Prostate gland (tissue), 2 donors: ENCODE results near the gene CHST11.

Source experiments
- POLR2A ChIP-seq: fragments of 450-650 bp; IDR thresholded peaks from one replicate; pipeline ENCODE4 v1.6.1; 2016; ENCODE audit warnings: antibody characterized with exemption, mild to moderate bottlenecking
- POLR2AphosphoS5 ChIP-seq: sonication (generic); formaldehyde crosslinking; IDR thresholded peaks from one replicate; pipeline ENCODE4 v1.6.1; 2017; ENCODE audit warnings: antibody characterized with exemption
- TF ChIP-seq, protein P1 (sequence below), 4 experiments: fragments of 200-600 bp in 2 of 4; fragments of 450-650 bp in 2 of 4; sonication (generic) in 2 of 4; IDR thresholded peaks; 1 replicate in 3 of 4; 2 replicates in 1 of 4; pipeline ENCODE4 v1.5.1; 2016 to 2019; ENCODE audit warnings: antibody characterized with exemption in 4 of 4, mild to moderate bottlenecking in 2 of 4, moderate library complexity in 2 of 4

DNA sequence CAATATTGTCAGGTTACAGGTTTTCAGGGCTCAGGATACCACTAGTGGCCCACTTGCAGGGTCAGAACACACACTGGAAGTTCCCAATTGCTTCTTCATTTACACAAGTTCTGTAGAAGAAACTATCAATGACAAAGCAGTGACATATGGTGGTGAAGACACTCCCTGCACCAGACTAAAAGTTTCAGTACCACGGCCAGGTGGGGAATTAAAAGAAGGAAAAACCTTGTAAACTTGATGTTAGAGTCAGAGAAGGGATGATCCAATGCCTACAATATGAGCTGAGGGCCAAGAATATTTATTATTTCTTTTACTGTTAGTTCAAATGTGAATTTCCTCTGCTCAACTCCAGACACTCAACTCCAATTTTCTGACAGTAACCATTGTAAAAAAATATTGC, 31.8 kb upstream of the CHST11 start:
- TF ChIP-seq POLR2A (no peak), POLR2AphosphoS5 (no peak)
- TF ChIP-seq, protein P1, sequence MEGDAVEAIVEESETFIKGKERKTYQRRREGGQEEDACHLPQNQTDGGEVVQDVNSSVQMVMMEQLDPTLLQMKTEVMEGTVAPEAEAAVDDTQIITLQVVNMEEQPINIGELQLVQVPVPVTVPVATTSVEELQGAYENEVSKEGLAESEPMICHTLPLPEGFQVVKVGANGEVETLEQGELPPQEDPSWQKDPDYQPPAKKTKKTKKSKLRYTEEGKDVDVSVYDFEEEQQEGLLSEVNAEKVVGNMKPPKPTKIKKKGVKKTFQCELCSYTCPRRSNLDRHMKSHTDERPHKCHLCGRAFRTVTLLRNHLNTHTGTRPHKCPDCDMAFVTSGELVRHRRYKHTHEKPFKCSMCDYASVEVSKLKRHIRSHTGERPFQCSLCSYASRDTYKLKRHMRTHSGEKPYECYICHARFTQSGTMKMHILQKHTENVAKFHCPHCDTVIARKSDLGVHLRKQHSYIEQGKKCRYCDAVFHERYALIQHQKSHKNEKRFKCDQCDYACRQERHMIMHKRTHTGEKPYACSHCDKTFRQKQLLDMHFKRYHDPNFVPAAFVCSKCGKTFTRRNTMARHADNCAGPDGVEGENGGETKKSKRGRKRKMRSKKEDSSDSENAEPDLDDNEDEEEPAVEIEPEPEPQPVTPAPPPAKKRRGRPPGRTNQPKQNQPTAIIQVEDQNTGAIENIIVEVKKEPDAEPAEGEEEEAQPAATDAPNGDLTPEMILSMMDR (IDR thresholded peaks at IDR 0.05) = no peak
